Right lobe of liver (tissue), 4 donors: ENCODE results near the gene CYP11A1.

Experiments
- CTCF ChIP-seq, 4 donors: fragments of 200-600 bp in 3 of 4; fragments of 450-650 bp in 1 of 4; IDR thresholded peaks; one replicate each; pipeline versions ENCODE4 v1.5.1 to v1.8.0; 2016 to 2022; ENCODE audit warnings: antibody characterized with exemption in 4 of 4, mild to moderate bottlenecking in 2 of 4
- POLR2A ChIP-seq: fragments of 450-650 bp; IDR thresholded peaks from one replicate; pipeline ENCODE4 v1.6.1; 2017; ENCODE audit warnings: antibody characterized with exemption, mild to moderate bottlenecking
- donor health status: DM: no; HTN: no; CAD: no.
- donor health status: DM: no; HTN: no; CAD: no.
- donor health status: DM: no; HTN: yes; CAD: no.

GRCh38 chr15:74373056-74373650 is 5.7 kb upstream of the CYP11A1 start:
- TF ChIP-seq CTCF (IDR thresholded peaks at IDR 0.05) (no peak), POLR2A (no peak)
